Epithelial cell of esophagus (primary cell): Measurements from ENCODE around the gene MIOX.

Source experiments
- DNase-seq: peaks from one replicate; pipeline ENCODE4 v3.0.0; 2010; ENCODE audit warnings: low read depth
- H3K4me3 ChIP-seq: 2 replicates; pipeline ENCODE4 v1.5.1; 2011; ENCODE audit warnings: mild to moderate bottlenecking, low read length, control low read depth
- TF ChIP-seq, protein P1 (sequence below): IDR thresholded peaks from 2 replicates; pipeline ENCODE4 v1.5.1; 2011; ENCODE audit warnings: low read depth, mild to moderate bottlenecking, low read length, control low read depth, inconsistent platforms; ENCODE audit not compliant: insufficient read depth; ENCODE audit errors: missing control alignments

MIOX gene

DNA sequence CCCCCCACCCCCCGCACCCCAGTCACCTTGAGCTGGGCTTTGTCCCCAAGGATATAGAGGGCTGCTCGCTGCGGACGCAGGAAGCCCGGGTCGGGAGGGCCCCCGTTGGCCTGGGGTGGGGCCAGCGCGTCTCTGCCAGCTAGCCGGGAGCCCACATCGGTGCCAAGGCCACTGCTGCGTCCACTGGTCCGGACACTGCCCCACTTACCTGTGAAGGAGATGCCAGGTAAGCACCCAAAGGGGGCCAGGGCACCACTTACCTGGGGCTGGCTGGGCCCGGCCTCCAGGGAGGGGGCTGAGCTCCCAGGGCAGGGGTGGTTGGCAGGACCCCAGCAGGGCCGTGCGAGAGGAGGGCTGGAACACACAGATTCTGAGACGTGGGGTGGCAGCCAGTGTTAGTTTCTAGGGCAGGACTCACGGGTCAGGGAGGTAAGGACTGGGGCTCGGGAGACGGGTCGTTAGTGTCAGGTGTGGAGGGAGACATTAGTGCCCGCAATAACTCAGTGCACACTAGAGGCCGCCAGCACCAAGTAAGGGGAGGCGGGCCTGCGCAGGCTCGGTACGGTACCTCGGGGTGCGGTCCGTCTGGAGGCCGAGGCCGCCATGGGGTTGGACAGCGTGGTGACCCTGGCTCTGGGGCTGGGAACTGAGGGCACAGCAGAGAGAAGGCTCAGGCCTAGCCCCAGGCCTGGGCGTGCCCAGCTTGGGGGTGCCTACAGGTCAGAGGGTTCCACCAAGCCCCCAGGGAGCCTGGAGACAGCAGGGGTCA lies 30.0 kb upstream of the MIOX start:
- DNase-seq: no peak

DNA sequence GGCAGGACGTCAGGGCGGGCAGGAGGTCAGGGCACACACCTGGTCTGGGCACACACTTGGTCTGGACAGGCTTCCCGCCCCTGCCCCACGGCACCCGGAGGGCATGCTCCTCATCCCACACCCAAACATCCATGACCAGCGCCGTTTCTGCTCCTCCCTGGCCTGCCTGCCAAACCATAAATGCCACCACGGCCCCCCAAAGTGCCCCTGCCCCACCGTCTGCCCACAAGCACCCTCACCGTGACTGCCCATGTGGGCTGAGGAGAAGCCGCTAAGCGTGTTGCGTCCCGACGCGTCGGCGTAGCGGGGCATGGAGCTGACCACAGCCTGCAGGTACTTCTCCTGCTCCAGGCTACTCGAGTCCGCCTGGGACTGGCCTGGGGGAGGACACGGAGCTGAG lies 27.6 kb upstream of the MIOX start:
- no peak overlapping the region for H3K4me3 ChIP-seq
- TF ChIP-seq, protein P1, sequence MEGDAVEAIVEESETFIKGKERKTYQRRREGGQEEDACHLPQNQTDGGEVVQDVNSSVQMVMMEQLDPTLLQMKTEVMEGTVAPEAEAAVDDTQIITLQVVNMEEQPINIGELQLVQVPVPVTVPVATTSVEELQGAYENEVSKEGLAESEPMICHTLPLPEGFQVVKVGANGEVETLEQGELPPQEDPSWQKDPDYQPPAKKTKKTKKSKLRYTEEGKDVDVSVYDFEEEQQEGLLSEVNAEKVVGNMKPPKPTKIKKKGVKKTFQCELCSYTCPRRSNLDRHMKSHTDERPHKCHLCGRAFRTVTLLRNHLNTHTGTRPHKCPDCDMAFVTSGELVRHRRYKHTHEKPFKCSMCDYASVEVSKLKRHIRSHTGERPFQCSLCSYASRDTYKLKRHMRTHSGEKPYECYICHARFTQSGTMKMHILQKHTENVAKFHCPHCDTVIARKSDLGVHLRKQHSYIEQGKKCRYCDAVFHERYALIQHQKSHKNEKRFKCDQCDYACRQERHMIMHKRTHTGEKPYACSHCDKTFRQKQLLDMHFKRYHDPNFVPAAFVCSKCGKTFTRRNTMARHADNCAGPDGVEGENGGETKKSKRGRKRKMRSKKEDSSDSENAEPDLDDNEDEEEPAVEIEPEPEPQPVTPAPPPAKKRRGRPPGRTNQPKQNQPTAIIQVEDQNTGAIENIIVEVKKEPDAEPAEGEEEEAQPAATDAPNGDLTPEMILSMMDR: no peak
- no peak for DNase-seq

More for the DNA sequence above, 30.0 kb upstream of the MIOX start:
- H3K4me3 ChIP-seq: no peak overlapping the region
- TF ChIP-seq, protein P1: peak; percentile 15

DNA sequence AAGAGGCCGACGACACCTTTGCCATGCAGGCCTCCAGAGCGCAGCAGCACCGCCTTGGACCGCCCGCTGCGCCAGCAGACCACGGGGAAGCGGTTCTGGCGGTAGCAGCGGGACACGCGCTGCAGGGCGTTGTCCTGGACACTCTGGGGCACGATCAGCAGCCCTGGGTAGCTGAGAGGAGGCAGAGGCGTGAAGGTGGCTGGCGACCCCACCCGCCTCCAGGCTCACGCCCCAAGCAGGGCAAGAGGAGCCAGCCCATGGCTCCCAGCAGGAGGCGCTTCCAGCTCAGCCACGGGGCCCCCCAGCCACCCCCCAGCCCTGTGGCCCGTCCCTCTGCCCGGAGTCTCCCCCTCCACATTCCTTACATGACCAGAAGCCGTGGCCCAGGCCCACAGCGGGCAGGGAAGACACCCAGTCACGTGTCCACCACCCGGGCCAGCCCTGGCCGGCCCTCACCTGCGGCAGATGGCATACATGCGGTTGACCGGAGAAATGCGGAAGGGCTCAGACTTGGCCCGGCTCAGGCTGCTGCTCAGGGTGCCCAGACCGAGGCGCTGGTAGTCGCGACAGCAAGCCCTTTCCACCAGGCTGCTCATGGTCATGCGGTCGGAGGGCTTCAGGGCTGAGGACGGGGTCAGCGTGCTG lies 27.0 kb upstream of the MIOX start:
- H3K4me3 ChIP-seq: no peak overlapping the region
- no peak for DNase-seq
- TF ChIP-seq, protein P1: no peak

DNA sequence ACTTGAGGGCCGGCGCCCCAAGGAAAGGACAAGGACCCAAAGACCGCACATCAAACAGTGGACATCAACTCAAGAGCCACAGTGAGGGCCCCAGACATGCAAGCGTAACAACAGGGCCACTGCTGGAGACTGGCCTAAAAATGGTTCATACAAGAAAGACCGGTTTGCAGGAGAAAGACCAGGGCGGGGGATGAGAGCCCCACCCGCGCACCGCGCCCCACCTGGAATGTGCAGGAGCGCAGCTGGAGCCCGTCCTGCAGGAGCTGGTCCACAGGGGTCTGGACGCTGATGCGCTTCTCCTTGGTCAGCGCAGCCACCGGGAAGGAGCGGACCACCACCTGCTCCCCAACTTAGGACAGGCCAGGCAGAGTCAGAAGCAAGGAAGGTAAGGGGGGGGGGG lies 25.7 kb upstream of the MIOX start:
- TF ChIP-seq, protein P1: no peak
- H3K4me3 ChIP-seq: no peak overlapping the region
- DNase-seq: peak; percentile 84

DNA sequence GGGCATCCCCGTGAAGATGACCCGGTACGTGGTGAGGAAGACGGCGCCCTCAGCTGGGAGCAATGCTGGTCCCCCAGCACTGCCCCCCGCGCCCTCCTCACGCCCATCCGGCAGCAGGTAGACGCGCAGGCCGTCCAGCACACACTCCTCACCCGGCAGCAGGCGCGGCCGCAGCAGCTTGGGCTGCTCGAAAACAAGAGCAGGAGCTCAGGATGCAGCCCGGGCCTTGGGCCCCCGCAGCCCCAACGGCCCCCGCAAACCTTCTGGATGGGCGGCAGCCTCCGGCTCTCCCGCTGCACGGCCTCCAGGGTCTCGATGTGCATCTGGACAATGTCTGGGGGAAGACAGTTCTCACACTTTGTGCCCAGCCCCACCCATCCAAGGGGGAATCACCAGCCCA lies 25.1 kb upstream of the MIOX start:
- TF ChIP-seq, protein P1: no peak
- H3K4me3 ChIP-seq: no peak overlapping the region
- DNase-seq: no peak

DNA sequence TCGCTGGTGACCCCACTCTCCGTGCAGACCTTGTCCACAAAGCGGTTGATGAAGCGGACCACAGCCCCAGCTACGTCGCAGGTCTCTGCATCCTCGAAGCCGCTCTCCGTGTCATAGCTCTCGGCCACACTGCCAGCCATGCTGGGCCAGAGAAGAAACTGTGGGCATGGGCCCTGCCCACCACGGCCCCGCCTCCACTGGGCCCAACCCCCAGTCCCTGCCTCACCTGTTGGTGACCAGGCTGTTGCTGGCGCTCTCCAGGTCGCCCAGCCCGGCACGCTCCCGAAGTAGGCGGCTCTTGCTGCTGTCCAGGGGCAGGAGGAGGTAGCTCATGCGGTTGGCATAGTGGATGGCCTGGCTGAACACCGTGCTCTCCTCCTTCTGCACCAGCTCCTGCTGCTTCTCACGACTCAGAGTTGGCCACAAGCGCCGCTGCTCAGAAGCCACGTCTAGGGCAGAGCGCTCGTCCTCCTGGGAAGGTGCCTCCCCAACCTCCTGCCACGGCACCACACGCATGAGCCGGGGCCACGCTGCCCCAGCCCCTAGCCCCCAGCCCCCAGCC lies 24.6 kb upstream of the MIOX start:
- no peak for DNase-seq
- H3K4me3 ChIP-seq: no peak overlapping the region
- TF ChIP-seq, protein P1: no peak
